HL-60 (cell line): Measurements from ENCODE around the gene DENND6A.

Experiments
- DNase-seq, 2 experiments: peaks; one replicate each; pipeline ENCODE4 v3.0.0-alpha.2; 2010 to 2020; ENCODE audit warnings: low read depth in 1 of 2, low spot score in 1 of 2
- H3K27ac ChIP-seq: fragments of 250-450 bp; sonication (Bioruptor Pico); replicated peaks from 2 replicates; pipeline ENCODE4 v1.5.1; 2020; ENCODE audit warnings: mild to moderate bottlenecking, moderate library complexity
- H3K27me3 ChIP-seq: fragments of 250-450 bp; sonication (Bioruptor Pico); 2 replicates; pipeline ENCODE4 v1.5.1; 2021; ENCODE audit warnings: mild to moderate bottlenecking, moderate library complexity; ENCODE audit not compliant: insufficient read depth, poor library complexity, severe bottlenecking
- H3K4me3 ChIP-seq: replicated peaks from 2 replicates; pipeline ENCODE4 v1.5.1; 2011; ENCODE audit warnings: mild to moderate bottlenecking, control low read depth, low read length; ENCODE audit not compliant: insufficient read depth
- GABPA ChIP-seq: IDR thresholded peaks from 2 replicates; pipeline ENCODE4 v1.6.1; 2012; ENCODE audit warnings: low read depth
- POLR2AphosphoS5 ChIP-seq: IDR thresholded peaks from 2 replicates; pipeline ENCODE4 v1.6.1; 2012; ENCODE audit warnings: low read depth
- REST ChIP-seq: IDR thresholded peaks from 2 replicates; pipeline ENCODE4 v1.6.1; 2012; ENCODE audit warnings: low read depth; ENCODE audit not compliant: insufficient replicate concordance
- SPI1 ChIP-seq: IDR thresholded peaks from 2 replicates; pipeline ENCODE4 v1.6.1; 2012; ENCODE audit warnings: low read depth, mild to moderate bottlenecking, borderline replicate concordance
- TF ChIP-seq, protein P1 (sequence below): IDR thresholded peaks from one replicate; pipeline ENCODE4 v1.5.1; 2011; ENCODE audit warnings: low read length, control low read depth, inconsistent platforms; ENCODE audit not compliant: insufficient read depth

Gene DENND6A

GRCh38 chr3:57586778-57587177 is 106.1 kb downstream of the DENND6A start:
- Histone ChIP-seq H3K27ac (no peak overlapping the region), H3K4me3 (no peak overlapping the region), H3K27me3 (no peaks in the 10 kb centered on the region)
- DNase-seq, result no peak
- no peak for TF ChIP-seq GABPA
- TF ChIP-seq, protein P1, sequence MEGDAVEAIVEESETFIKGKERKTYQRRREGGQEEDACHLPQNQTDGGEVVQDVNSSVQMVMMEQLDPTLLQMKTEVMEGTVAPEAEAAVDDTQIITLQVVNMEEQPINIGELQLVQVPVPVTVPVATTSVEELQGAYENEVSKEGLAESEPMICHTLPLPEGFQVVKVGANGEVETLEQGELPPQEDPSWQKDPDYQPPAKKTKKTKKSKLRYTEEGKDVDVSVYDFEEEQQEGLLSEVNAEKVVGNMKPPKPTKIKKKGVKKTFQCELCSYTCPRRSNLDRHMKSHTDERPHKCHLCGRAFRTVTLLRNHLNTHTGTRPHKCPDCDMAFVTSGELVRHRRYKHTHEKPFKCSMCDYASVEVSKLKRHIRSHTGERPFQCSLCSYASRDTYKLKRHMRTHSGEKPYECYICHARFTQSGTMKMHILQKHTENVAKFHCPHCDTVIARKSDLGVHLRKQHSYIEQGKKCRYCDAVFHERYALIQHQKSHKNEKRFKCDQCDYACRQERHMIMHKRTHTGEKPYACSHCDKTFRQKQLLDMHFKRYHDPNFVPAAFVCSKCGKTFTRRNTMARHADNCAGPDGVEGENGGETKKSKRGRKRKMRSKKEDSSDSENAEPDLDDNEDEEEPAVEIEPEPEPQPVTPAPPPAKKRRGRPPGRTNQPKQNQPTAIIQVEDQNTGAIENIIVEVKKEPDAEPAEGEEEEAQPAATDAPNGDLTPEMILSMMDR, result no peak
- no peak for TF ChIP-seq POLR2AphosphoS5
- TF ChIP-seq SPI1, result no peak
- TF ChIP-seq REST, result no peak

GRCh38 chr3:57583544-57583943 is 109.3 kb downstream of the DENND6A start:
- H3K4me3 ChIP-seq, result no peak overlapping the region
- no peak for DNase-seq
- TF ChIP-seq SPI1, result no peak
- TF ChIP-seq POLR2AphosphoS5, result no peak
- TF ChIP-seq, protein P1, result no peak
- no peak for TF ChIP-seq REST
- TF ChIP-seq GABPA, result no peak
- no peak overlapping the region for H3K27ac ChIP-seq
- H3K27me3 ChIP-seq, result no peaks in the 10 kb centered on the region

DNA sequence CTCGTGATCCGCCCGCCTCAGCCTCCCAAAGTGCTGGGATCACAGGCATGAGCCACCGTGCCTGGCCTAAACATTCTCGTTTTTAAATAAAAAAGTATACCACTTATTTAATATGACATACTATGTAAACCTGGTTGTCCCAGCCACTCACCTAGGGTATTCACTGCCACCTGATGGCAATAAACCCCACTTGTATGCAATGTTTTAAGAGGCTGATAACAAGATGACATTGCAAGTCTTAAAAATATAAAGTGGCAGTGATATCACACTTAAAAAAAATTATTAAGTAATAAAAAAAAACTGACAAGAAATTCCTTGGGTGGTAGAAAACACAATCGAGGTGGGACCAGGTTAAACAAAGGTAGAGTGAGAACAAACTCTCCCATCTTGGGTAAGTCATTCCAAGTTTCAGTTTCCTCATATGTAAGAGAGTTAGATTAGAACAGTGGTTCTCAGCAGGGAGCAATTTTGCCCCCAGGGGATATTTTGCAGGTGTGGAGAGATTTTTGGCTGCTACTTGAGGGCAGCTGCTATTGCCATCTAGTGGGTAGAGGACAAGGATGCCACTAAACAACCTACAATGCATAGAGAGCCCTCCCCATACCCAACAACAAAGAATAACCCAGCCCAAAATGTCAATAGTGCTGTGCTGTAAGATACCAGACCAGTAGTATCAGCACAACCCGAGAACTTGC is 110.3 kb downstream of the DENND6A start:
- TF ChIP-seq GABPA (no peak), POLR2AphosphoS5 (no peak), REST (no peak), SPI1 (no peak)
- TF ChIP-seq, protein P1, result no peak
- DNase-seq, result no peak
- H3K4me3 ChIP-seq, result no peak overlapping the region
- no peaks in the 10 kb centered on the region for H3K27me3 ChIP-seq
- no peak overlapping the region for H3K27ac ChIP-seq
